ENCODE results near the gene SURF2.

- TF ChIP-seq EZH2 (IDR thresholded peaks at IDR 0.05; ENCODE audit: borderline replicate concordance, low read depth, low read length, poor library complexity, severe bottlenecking): no peak
- no peak for TF ChIP-seq CTCF (conservative IDR thresholded peaks at IDR 0.05; ENCODE audit: low read depth, low read length)
Measured at GRCh38 chr9:133386338-133386737, 30.0 kb downstream of the SURF2 start.
